ENCODE measurements around the gene MAGI2. TPM values are rescaled to one million over a fixed set of nuclear protein-coding genes. Genes with fewer than 3 reads are reported as not detected.

MAGI2 gene
- total RNA-seq, 1 experiment from 2014 or later: 0.34 TPM

DNA sequence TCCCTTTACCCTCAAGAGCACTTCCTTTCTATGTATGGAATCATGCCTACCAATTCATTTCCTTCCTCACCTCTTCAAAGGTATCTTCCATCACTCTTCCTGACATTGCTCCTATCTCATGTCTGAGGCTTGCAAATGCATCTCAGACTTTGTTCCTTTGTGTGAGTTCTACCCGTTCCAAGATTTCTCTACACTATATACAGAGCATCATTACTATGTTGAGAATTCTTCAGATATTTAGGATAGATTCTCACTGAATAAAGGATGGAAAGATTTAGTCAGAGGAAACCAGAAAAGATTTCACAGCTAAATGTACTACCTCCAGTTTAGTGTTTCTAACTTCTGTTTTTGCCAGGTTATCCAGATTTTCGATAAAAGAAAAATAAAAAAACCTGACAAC is 1192.2 kb downstream of the MAGI2 start:
- Histone ChIP-seq H3K4me1 (ENCODE audit: insufficient read depth, low read length, poor library complexity, severe bottlenecking) (no peaks in the 10 kb centered on the region), H3K27ac (ENCODE audit: low read depth, low read length, poor library complexity, severe bottlenecking) (no peak overlapping the region)

GRCh38 chr7:78260826-78261225 is 1192.6 kb downstream of the MAGI2 start:
- Histone ChIP-seq H3K4me3 (ENCODE audit: low read depth, low read length, poor library complexity, severe bottlenecking) (no peak overlapping the region), H3K4me1 (ENCODE audit: insufficient read depth, low read length, poor library complexity, severe bottlenecking) (no peaks in the 10 kb centered on the region), H3K36me3 (ENCODE audit: insufficient read depth, low read length, poor library complexity, severe bottlenecking) (no peaks in the 10 kb centered on the region), H3K9me3 (ENCODE audit: low read depth, low read length, poor library complexity, severe bottlenecking) (no peaks in the 10 kb centered on the region), H3K27me3 (replicated peaks; ENCODE audit: insufficient read depth, low read depth, low read length, poor library complexity) (peaks cover 14% of the 10 kb centered on the region), H3K27ac (ENCODE audit: low read depth, low read length, poor library complexity, severe bottlenecking) (no peak overlapping the region)
- TF ChIP-seq CTCF (conservative IDR thresholded peaks at IDR 0.05; ENCODE audit: low read depth, low read length) (no peak), EZH2 (IDR thresholded peaks at IDR 0.05; ENCODE audit: borderline replicate concordance, low read depth, low read length, poor library complexity, severe bottlenecking) (no peak)
- no TSS peak for BruUV-seq (replicated peaks)
- intact Hi-C loops (cut with micrococcal nuclease; ENCODE audit: unreplicated experiment): no loop called here
- POLR2A ChIA-PET (ENCODE audit: low non-redundant PET): no interaction called here
- DNase-seq (ENCODE audit: low spot score): no peak
- CTCF ChIA-PET: no interaction called here

More for the DNA sequence above, 1192.2 kb downstream of the MAGI2 start:
- POLR2A ChIA-PET (ENCODE audit: low non-redundant PET): no interaction called here
- Histone ChIP-seq H3K27me3 (replicated peaks; ENCODE audit: insufficient read depth, low read depth, low read length, poor library complexity) (peaks cover 17% of the 10 kb centered on the region), H3K4me3 (ENCODE audit: low read depth, low read length, poor library complexity, severe bottlenecking) (no peak overlapping the region), H3K36me3 (ENCODE audit: insufficient read depth, low read length, poor library complexity, severe bottlenecking) (no peaks in the 10 kb centered on the region), H3K9me3 (ENCODE audit: low read depth, low read length, poor library complexity, severe bottlenecking) (no peaks in the 10 kb centered on the region)
- DNase-seq (ENCODE audit: low spot score): no peak
- intact Hi-C loops (cut with micrococcal nuclease; ENCODE audit: unreplicated experiment): no loop called here
- CTCF ChIA-PET: no interaction called here
- no TSS peak for BruUV-seq (replicated peaks)
- TF ChIP-seq EZH2 (IDR thresholded peaks at IDR 0.05; ENCODE audit: borderline replicate concordance, low read depth, low read length, poor library complexity, severe bottlenecking) (no peak), CTCF (conservative IDR thresholded peaks at IDR 0.05; ENCODE audit: low read depth, low read length) (no peak)

DNA sequence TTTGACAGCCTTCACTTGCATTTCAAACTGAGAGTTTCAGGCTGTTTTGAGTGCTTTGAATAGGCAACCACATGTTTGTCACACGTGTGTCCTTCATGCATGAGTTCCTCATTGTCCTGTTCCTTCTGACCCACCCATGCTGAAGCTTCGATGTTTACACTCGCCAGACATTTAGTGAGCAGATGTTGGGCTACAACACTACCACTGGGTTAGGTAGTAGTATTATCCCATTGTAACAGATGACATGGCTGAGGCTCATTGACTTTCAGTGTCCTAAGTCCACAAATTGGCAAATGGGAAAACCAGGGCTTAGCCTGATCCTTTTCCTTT is 1198.8 kb downstream of the MAGI2 start:
- Histone ChIP-seq H3K4me3 (ENCODE audit: low read depth, low read length, poor library complexity, severe bottlenecking) (no peak overlapping the region), H3K9me3 (ENCODE audit: low read depth, low read length, poor library complexity, severe bottlenecking) (no peaks in the 10 kb centered on the region), H3K27me3 (replicated peaks; ENCODE audit: insufficient read depth, low read depth, low read length, poor library complexity) (peaks cover 6% of the 10 kb centered on the region), H3K27ac (ENCODE audit: low read depth, low read length, poor library complexity, severe bottlenecking) (no peak overlapping the region), H3K4me1 (ENCODE audit: insufficient read depth, low read length, poor library complexity, severe bottlenecking) (no peaks in the 10 kb centered on the region), H3K36me3 (ENCODE audit: insufficient read depth, low read length, poor library complexity, severe bottlenecking) (no peaks in the 10 kb centered on the region)
- CTCF ChIA-PET: no interaction called here
- intact Hi-C loops (cut with micrococcal nuclease; ENCODE audit: unreplicated experiment): loop anchor here (5.0 kb wide), 1 partner anchor 48 kb away; no protein-coding TSS in a partner anchor
- DNase-seq (ENCODE audit: low spot score): no peak
- POLR2A ChIA-PET (ENCODE audit: low non-redundant PET): no interaction called here
- no TSS peak for BruUV-seq (replicated peaks)
- TF ChIP-seq CTCF (conservative IDR thresholded peaks at IDR 0.05; ENCODE audit: low read depth, low read length) (no peak), EZH2 (IDR thresholded peaks at IDR 0.05; ENCODE audit: borderline replicate concordance, low read depth, low read length, poor library complexity, severe bottlenecking) (no peak)

Data from A673 (cell line).